K562 (cell line): Measurements from ENCODE around the gene NUP210. TPM values are rescaled to one million over a fixed set of nuclear protein-coding genes. Genes with fewer than 3 reads are reported as not detected.

Experiments used
- ATAC-seq: fragments of 200-7000 bp; cut with Tn5 transposase; 3 replicates; pipeline ENCODE4 v1.9.1; 2020; ENCODE audit warnings: moderate library complexity
- BruUV-seq: library from RNA; stranded (reverse); fragments of 400-500 nt; replicated peaks from 2 replicates; lab custom pipeline; 2021; lab: Mats Ljungman, UMichigan
- CTCF ChIA-PET: fragments of 300-600 bp; formaldehyde crosslinking; extraction: SDS; loops from one replicate; lab custom pipeline; 2021; ENCODE audit warnings: low intra/inter-chr PET ratio; lab: Yijun Ruan, JAX
- POLR2A ChIA-PET: fragments of 300-600, 350-650 bp; sonication (Branson Sonifier 250); formaldehyde crosslinking; extraction: SDS; loops from one replicate; lab custom pipeline; 2021; ENCODE audit warnings: antibody characterized with exemption, inconsistent platforms; lab: Yijun Ruan, JAX
- DNase-seq, 4 experiments: peaks; one replicate each; pipeline versions ENCODE4 v3.0.0 to v3.0.0-alpha.2; 2011 to 2018; ENCODE audit warnings: low spot score in 3 of 4, mixed read lengths in 3 of 4; ENCODE audit errors: extremely low read depth in 1 of 4
- FAIRE-seq: peaks from 2 replicates; lab custom pipeline; 2011; peaks lifted over from hg19 to GRCh38; lab: Jason Lieb, UNC
- H2AFZ ChIP-seq: 2 replicates; pipeline ENCODE4 v1.6.0; 2011; ENCODE audit warnings: low read depth, low read length, control low read depth, inconsistent platforms
- H3K27ac ChIP-seq: fragments of 200-600 bp; 3 replicates; pipeline ENCODE4 v1.8.0; 2011; ENCODE audit warnings: low read depth, mild to moderate bottlenecking, control low read depth, inconsistent platforms, low read length, moderate library complexity, mixed read lengths; ENCODE audit errors: extremely low read depth
- H3K27me3 ChIP-seq, 2 experiments: fragments of 300-600 bp in 1 of 2; 2 replicates in 1 of 2; 3 replicates in 1 of 2; pipeline versions ENCODE4 v1.6.0 to v1.8.0; 2011; ENCODE audit warnings: inconsistent platforms in 2 of 2, low read length in 2 of 2, mild to moderate bottlenecking in 1 of 2, mixed read lengths in 1 of 2, moderate library complexity in 1 of 2; ENCODE audit not compliant: control insufficient read depth in 2 of 2, insufficient read depth in 2 of 2
- H3K36me3 ChIP-seq: fragments of 300-600 bp; 3 replicates; pipeline ENCODE4 v1.8.0; 2011; ENCODE audit warnings: mild to moderate bottlenecking, low read length, inconsistent platforms; ENCODE audit not compliant: control insufficient read depth, insufficient read depth
- H3K4me1 ChIP-seq, 2 experiments: fragments of 200-600 bp in 1 of 2; replicated peaks in 1 of 2; 2 replicates in 1 of 2; 3 replicates in 1 of 2; pipeline versions ENCODE4 v1.5.1 to v1.8.0; 2011; ENCODE audit warnings: inconsistent platforms in 2 of 2, low read length in 2 of 2, mild to moderate bottlenecking in 1 of 2, mixed read lengths in 1 of 2, moderate library complexity in 1 of 2; ENCODE audit not compliant: control insufficient read depth in 2 of 2, insufficient read depth in 2 of 2
- H3K4me2 ChIP-seq: 2 replicates; pipeline ENCODE4 v1.6.1; 2011; ENCODE audit warnings: low read length, control low read depth, inconsistent platforms, mixed read lengths; ENCODE audit not compliant: insufficient read depth
- H3K4me3 ChIP-seq: fragments of 200-600 bp; sonication (generic), shearing (Covaris generic); 2 replicates; pipeline ENCODE4 v1.5.1; 2016; ENCODE audit warnings: control low read depth, inconsistent platforms
- H3K79me2 ChIP-seq: fragments of 200-600 bp; 3 replicates; pipeline ENCODE4 v1.8.0; 2011; ENCODE audit warnings: low read length, inconsistent platforms; ENCODE audit not compliant: control insufficient read depth, insufficient read depth
- H3K9ac ChIP-seq, 2 experiments: 2 replicates each; pipeline versions ENCODE4 v1.6.0 to v1.6.1; 2011; ENCODE audit warnings: low read depth in 2 of 2, low read length in 2 of 2, control low read depth in 1 of 2, inconsistent platforms in 1 of 2, mild to moderate bottlenecking in 1 of 2, mixed read lengths in 1 of 2; ENCODE audit not compliant: insufficient read depth in 1 of 2
- H3K9me1 ChIP-seq: one replicate; pipeline ENCODE4 v1.6.0; 2011; ENCODE audit warnings: inconsistent platforms, mild to moderate bottlenecking, low read length, moderate library complexity; ENCODE audit not compliant: control insufficient read depth, insufficient read depth
- H3K9me3 ChIP-seq: replicated peaks from 2 replicates; pipeline ENCODE4 v1.5.1; 2011; ENCODE audit warnings: low read depth, low read length, inconsistent platforms; ENCODE audit not compliant: control insufficient read depth, insufficient read depth
- H4K20me1 ChIP-seq: replicated peaks from 2 replicates; pipeline ENCODE4 v1.6.1; 2011; ENCODE audit warnings: low read length, inconsistent platforms, mixed read lengths; ENCODE audit not compliant: control insufficient read depth, insufficient read depth
- CBFA2T3 ChIP-seq: fragments of 450-650 bp; IDR thresholded peaks from 2 replicates; pipeline ENCODE4 v1.6.1; 2017
- EP400 ChIP-seq: fragments of 450-650 bp; IDR thresholded peaks from 2 replicates; pipeline ENCODE4 v1.6.1; 2017; ENCODE audit warnings: antibody characterized with exemption, mild to moderate bottlenecking, moderate library complexity
- ETV5 ChIP-seq: sonication (generic); formaldehyde crosslinking; IDR thresholded peaks from 2 replicates; pipeline ENCODE4 v1.4.0; 2020; ENCODE audit warnings: low read depth, mild to moderate bottlenecking, missing genetic modification reagents
- L3MBTL2 ChIP-seq: fragments of 450-650 bp; IDR thresholded peaks from 2 replicates; pipeline ENCODE4 v1.6.1; 2016; ENCODE audit warnings: mild to moderate bottlenecking, moderate library complexity
- LEF1 ChIP-seq: fragments of 450-650 bp; IDR thresholded peaks from 2 replicates; pipeline ENCODE4 v1.6.1; 2016; ENCODE audit warnings: mild to moderate bottlenecking
- NFE2L1 ChIP-seq: fragments of 450-650 bp; IDR thresholded peaks from 2 replicates; pipeline ENCODE4 v1.6.1; 2016; ENCODE audit warnings: missing genetic modification characterization, low read depth, mild to moderate bottlenecking, missing compliant biosample characterization, moderate library complexity, borderline replicate concordance
- RBM15 ChIP-seq: fragments of 200-400 bp; formaldehyde crosslinking; IDR thresholded peaks from 2 replicates; pipeline ENCODE4 v1.6.1; 2018; ENCODE audit warnings: mild to moderate bottlenecking, low read length, moderate library complexity; ENCODE audit not compliant: insufficient read depth
- SIX5 ChIP-seq, 2 experiments: IDR thresholded peaks; 2 replicates each; pipeline ENCODE4 v1.6.1; 2011; ENCODE audit warnings: low read length in 2 of 2, borderline replicate concordance in 1 of 2, low read depth in 1 of 2, mild to moderate bottlenecking in 1 of 2, moderate library complexity in 1 of 2; ENCODE audit not compliant: insufficient read depth in 1 of 2
- SRSF7 ChIP-seq: fragments of 200-400 bp; formaldehyde crosslinking; optimal IDR thresholded peaks from 2 replicates; pipeline ENCODE3; 2017; ENCODE audit warnings: mild to moderate bottlenecking, low read depth, low read length
- ZBTB12 ChIP-seq: fragments of 250-450 bp; sonication (Bioruptor Pico); IDR thresholded peaks from 2 replicates; pipeline ENCODE4 v1.4.0; 2020
- ZNF217 ChIP-seq: sonication (generic); formaldehyde crosslinking; IDR thresholded peaks from 2 replicates; pipeline ENCODE4 v1.8.0; 2022; ENCODE audit warnings: mild to moderate bottlenecking, missing genetic modification reagents
- WGBS: fragments of 100-300 bp; shearing (Covaris generic); methylation state at CpG from one replicate; pipeline ENCODE4 v1.1.6; 2016; ENCODE audit warnings: low coverage, mixed read lengths; ENCODE audit not compliant: insufficient coverage; ENCODE audit errors: missing lambda C conversion rate; 5-methylcytosine and 5-hydroxymethylcytosine counted together
- in situ Hi-C: fragments of 300-500 bp; cut with MboI; formaldehyde crosslinking; loops from 4 replicates; pipeline ENCODE4 v1.15.0; 2018; ENCODE audit warnings: inconsistent platforms, mixed read lengths
- intact Hi-C: fragments of 100-400 bp; cut with micrococcal nuclease; formaldehyde crosslinking; loops from 2 replicates; pipeline ENCODE4 v1.14.2; 2022
- polyA plus RNA-seq, 8 experiments: library from polyadenylated mRNA; depleted of rRNA in 4 of 8; stranded (reverse) in 5 of 8; unstranded in 3 of 8; fragments of >200 nt; fragmentation: Nextera tagmentation in 2 of 8; fragmentation: Illumina TruSeq in 1 of 8; extraction: Ambion mirVana in 2 of 8; extraction: Trizol in 1 of 8; gene quantifications; 2 replicates each; pipeline versions ENCODE4 v1.2.1 to v1.2.3, GENCODE V29; 2011 to 2014; ENCODE audit warnings: inconsistent platforms in 1 of 8, missing spikeins in 1 of 8
- total RNA-seq, 7 experiments: library from RNA; depleted of rRNA in 6 of 7; stranded (reverse); fragments of >200 nt in 6 of 7; fragmentation: Illumina TruSeq in 2 of 7; extraction: Trizol in 2 of 7; gene quantifications; 2 replicates each; pipeline versions ENCODE4 v1.2.1 to v1.2.3, GENCODE V29; 2011 to 2021; ENCODE audit warnings: low replicate concordance in 1 of 7
- TF ChIP-seq, protein P1 (sequence below): fragments of 450-650 bp; formaldehyde crosslinking; IDR thresholded peaks from 2 replicates; pipeline ENCODE4 v1.4.0; 2020; ENCODE audit warnings: mild to moderate bottlenecking, mixed read lengths
- TF ChIP-seq, protein P2 (sequence below): fragments of 250-450 bp; sonication (Bioruptor Pico); IDR thresholded peaks from 2 replicates; pipeline ENCODE4 v1.9.0; 2021; ENCODE audit warnings: mild to moderate bottlenecking

Gene NUP210
- total and polyA plus RNA-seq, 9 of the 15 experiments (the other 6 are each of a cell fraction or from before 2014, with no cell fraction given): 1.2 to 138 (median 44.0) TPM

GRCh38 chr3:13364602-13365271 lies 55.4 kb downstream of the NUP210 start:
- 94% methylated on average over 12 of the region's 12 CpGs for WGBS
- in situ Hi-C loops (no loop called here), intact Hi-C loops (no loop called here)
- Histone ChIP-seq H3K9me3 (no peaks in the 10 kb centered on the region), H3K36me3 (peaks cover 85% of the 10 kb centered on the region), H3K27ac (no peak overlapping the region), H3K4me2 (no peak overlapping the region), H3K9ac (no peak overlapping the region), H3K4me3 (no peak overlapping the region), H2AFZ (no peak overlapping the region), H4K20me1 (no peaks in the 10 kb centered on the region; the same call in 1 of the 2 replicates), H3K4me1 (no peaks in the 10 kb centered on the region), H3K79me2 (no peaks in the 10 kb centered on the region), H3K9me1 (no peaks in the 10 kb centered on the region), H3K27me3 (no peaks in the 10 kb centered on the region)
- no TSS peak for BruUV-seq
- TF ChIP-seq LEF1: no peak
- POLR2A ChIA-PET: interaction anchor here (0.7 to 1.9 kb wide), 3 partner anchors 9 to 128 kb away, joined by 3 to 8 read pairs (median 6); no protein-coding TSS in a partner anchor
- DNase-seq (no peak), FAIRE-seq (no peak), ATAC-seq (no peak)
- CTCF ChIA-PET: no interaction called here

DNA sequence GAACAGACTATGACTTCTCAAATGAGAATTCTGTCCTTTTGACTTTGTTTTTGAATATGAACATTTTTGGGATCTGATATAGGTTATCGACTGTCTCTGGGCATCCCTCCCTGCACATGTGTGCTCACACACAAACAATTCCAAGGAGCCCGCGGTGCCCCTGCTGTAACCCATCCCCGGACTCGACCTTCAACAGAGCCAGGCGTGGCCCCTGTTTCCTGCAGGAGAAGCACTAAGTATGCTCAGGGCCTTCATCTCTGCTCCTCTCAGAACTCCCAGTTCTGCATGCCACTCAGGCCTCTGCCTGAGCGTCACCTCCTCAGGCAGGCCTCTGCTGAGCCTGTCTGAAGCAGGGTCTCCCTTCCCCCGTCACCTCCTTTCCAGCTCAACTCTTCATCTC lies 57.6 kb downstream of the NUP210 start:
- intact Hi-C loops (no loop called here), in situ Hi-C loops (no loop called here)
- no peak overlapping the region for H2AFZ ChIP-seq
- H3K36me3 ChIP-seq: peaks cover 89% of the 10 kb centered on the region
- ATAC-seq (no peak), FAIRE-seq (no peak), DNase-seq (no peak)
- WGBS: 94% methylated on average over 8 of the region's 8 CpGs
- ChIA-PET CTCF (no interaction called here), POLR2A (no interaction called here)
- BruUV-seq: no TSS peak
- no peaks in the 10 kb centered on the region for H3K79me2 ChIP-seq
- 0 out of 5 replicates have a peak, but pooled peaks cover 0 to 3% of the 10 kb centered on the region in 2 experiments for H3K4me1 ChIP-seq
- no peak overlapping the region for H3K4me3 ChIP-seq
- no peaks in the 10 kb centered on the region for H3K9me1 ChIP-seq
- H3K27me3 ChIP-seq: no peaks in the 10 kb centered on the region
- no peaks in the 10 kb centered on the region for H3K9me3 ChIP-seq
- H3K9ac ChIP-seq: peak overlapping the region in 1 of 2 experiments; percentile 45; a peak in 1 of 4 replicates
- H3K27ac ChIP-seq: no peak overlapping the region
- no peak overlapping the region for H3K4me2 ChIP-seq
- H4K20me1 ChIP-seq: no peaks in the 10 kb centered on the region; the same call in none of the 2 replicates
- TF ChIP-seq, protein P1, sequence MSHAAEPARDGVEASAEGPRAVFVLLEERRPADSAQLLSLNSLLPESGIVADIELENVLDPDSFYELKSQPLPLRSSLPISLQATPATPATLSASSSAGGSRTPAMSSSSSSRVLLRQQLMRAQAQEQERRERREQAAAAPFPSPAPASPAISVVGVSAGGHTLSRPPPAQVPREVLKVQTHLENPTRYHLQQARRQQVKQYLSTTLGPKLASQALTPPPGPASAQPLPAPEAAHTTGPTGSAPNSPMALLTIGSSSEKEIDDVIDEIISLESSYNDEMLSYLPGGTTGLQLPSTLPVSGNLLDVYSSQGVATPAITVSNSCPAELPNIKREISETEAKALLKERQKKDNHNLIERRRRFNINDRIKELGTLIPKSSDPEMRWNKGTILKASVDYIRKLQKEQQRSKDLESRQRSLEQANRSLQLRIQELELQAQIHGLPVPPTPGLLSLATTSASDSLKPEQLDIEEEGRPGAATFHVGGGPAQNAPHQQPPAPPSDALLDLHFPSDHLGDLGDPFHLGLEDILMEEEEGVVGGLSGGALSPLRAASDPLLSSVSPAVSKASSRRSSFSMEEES (CRISPR knock-in tag): no peak
- no peak for TF ChIP-seq EP400
- TF ChIP-seq NFE2L1 (tag): no peak
- no peak for TF ChIP-seq SIX5 (IDR thresholded peaks at IDR 0.05; ENCODE audit: borderline replicate concordance in 1 of 2, insufficient read depth in 1 of 2, low read depth in 1 of 2, low read length in 2 of 2)
- TF ChIP-seq ETV5: no peak
- no peak for TF ChIP-seq CBFA2T3
- no peak for TF ChIP-seq ZBTB12 (CRISPR knock-in tag)
- TF ChIP-seq SRSF7: no peak
- TF ChIP-seq, protein P2, sequence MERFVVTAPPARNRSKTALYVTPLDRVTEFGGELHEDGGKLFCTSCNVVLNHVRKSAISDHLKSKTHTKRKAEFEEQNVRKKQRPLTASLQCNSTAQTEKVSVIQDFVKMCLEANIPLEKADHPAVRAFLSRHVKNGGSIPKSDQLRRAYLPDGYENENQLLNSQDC (CRISPR knock-in tag): no peak
- no peak for TF ChIP-seq ZNF217 (CRISPR knock-in tag)
- TF ChIP-seq RBM15: no peak
- TF ChIP-seq L3MBTL2: no peak
